Nucleus accumbens (tissue), 56 donors: ENCODE measurements around the gene ZDHHC19.
A peak's percentile ranks its signal among the peaks of the same experiment; 100 is the strongest.
"Not testable (repeated sequence)": the region's sequence is repeated elsewhere in the genome, so short reads cannot be mapped to it uniquely, and the experiment has no call there.

ENCODE experiments used
- DNase-seq, 56 donors: peaks; one replicate each; lab custom pipeline; 2025; lab: John Stamatoyannopoulos, UW

Gene ZDHHC19

GRCh38 chr3:196225763-196226364 is 14.7 kb upstream of the ZDHHC19 start:
- no peak for DNase-seq

GRCh38 chr3:196225086-196225485 is 13.9 kb upstream of the ZDHHC19 start:
- DNase-seq: no peak

- DNase-seq: no peak
Observed at GRCh38 chr3:196222876-196223595, 11.8 kb upstream of the ZDHHC19 start.

- no peak for DNase-seq
Observed at GRCh38 chr3:196220991-196221390, 9.8 kb upstream of the ZDHHC19 start.

DNA sequence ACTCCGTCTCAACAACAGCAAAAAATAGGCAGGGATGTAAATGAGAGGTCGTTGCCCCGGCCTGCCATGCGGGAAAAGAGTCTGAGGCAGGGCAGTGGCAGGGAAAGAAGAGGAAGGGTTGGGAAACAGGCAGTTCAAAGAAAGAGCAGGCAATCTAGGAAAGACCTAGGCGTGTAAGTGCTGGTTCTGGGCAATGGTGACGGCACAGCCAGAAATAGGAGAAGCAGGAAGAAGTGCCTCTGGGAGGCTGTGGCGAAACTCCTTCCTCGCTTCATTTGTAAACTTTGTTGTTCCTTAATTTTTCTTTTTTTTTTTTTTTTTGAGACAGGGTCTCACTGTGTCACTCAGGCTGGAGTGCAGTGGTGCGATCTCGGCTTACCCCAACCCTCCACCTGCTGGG is 9.4 kb upstream of the ZDHHC19 start:
- peak in 1 of 56 donors; percentile 15 for DNase-seq

GRCh38 chr3:196219970-196220311 is 8.7 kb upstream of the ZDHHC19 start:
- no peak for DNase-seq

GRCh38 chr3:196219194-196219969 is 8.2 kb upstream of the ZDHHC19 start:
- DNase-seq: peak in 41 of 56 donors; percentile 12 to 75 (median 46)

GRCh38 chr3:196218155-196218712 is 7.0 kb upstream of the ZDHHC19 start:
- no peak for DNase-seq

DNA sequence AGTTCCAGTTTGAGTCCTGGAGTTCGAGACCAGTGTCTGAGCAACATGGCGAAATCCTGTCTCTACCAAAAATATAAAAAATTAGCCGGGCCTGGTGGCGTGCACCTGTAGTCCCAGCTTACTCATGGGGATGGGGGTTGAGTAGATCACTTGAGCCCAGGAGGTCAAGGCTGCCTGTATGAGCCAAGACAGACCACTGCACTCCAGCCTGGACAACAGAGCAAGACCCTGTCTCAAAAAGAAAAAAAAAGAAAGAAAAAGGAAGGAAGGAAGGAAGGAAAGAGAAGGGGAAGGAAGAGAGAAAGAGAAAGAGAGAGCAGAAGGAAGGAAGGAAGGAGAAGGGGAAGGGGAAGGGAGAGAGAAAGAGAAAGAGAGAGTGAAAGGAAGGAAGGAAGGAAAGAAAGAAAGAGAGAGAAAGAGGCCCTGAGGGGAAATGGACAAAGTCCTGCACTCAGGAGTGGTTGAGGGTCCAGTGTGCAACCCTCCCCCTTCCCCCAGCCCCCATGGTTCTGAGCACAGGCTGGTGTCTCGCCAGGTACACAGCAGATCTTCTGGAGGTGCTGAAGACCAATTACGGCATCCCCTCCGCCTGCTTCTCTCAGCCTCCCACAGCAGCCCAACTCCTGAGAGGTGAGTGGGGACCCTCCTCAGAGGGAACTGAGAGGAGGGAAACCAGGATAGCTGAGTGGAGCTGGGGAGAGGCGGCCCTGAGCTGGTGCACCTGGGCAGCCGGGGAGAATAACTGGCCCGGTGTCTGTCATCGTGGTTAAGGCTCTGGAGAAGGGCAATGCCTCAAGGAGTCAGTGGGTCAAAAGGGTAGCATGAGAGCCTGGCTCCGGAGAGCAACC is 6.3 kb upstream of the ZDHHC19 start:
- no peak for DNase-seq

- DNase-seq: no peak
Observed at GRCh38 chr3:196216681-196217211, 5.5 kb upstream of the ZDHHC19 start.

GRCh38 chr3:196216089-196216564 is 4.9 kb upstream of the ZDHHC19 start, which contains the start of gene SLC51A:
TSS of gene SLC51A (plus strand) at chr3:196216534. CDS start at chr3:196216713, 179 bp downstream.
- DNase-seq: no peak

DNA sequence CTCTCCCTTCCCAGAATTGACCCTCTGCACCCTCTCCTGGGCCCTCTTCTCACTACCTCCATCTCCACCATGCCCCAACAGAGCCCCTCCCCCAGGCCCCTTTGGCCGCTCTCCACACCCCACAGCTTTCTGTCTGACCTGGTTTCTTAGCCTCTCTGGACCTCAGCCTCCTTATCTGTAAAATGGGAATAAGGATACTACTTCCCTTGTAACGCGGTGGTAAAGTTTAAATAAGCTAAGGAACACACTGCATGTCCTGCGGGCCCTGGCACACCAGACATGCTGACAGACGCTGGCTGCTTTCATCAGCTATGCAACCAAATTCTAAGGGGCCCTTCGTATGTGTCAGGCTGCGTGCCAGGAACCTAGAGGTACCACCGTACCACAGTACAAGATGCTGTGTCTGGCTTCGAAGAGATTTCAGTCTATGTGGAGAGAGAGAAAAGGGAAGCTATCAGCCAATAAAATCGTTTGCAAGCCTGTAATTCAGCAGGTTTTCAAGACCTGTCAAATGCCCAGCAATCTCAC is 4.4 kb upstream of the ZDHHC19 start:
- no peak for DNase-seq

- no peak for DNase-seq
Observed at GRCh38 chr3:196214783-196215441, 3.7 kb upstream of the ZDHHC19 start.

- not testable (repeated sequence) for DNase-seq
Observed at GRCh38 chr3:196209944-196210672, 1.1 kb downstream of the ZDHHC19 start.

- DNase-seq: no peak
Observed at GRCh38 chr3:196208942-196209695, 2.1 kb downstream of the ZDHHC19 start.

GRCh38 chr3:196207833-196208607 is 3.2 kb downstream of the ZDHHC19 start:
- DNase-seq: peak in 18 of 56 donors; percentile 13 to 65 (median 28)
